Lower leg skin (tissue), 3 donors: ENCODE measurements around the gene CPB1.

Experiments
- POLR2A ChIP-seq, 2 donors: fragments of 450-650 bp; IDR thresholded peaks; one replicate each; pipeline ENCODE4 v1.6.1; 2016 to 2017; ENCODE audit warnings: antibody characterized with exemption in 2 of 2, mild to moderate bottlenecking in 1 of 2, moderate library complexity in 1 of 2
- TF ChIP-seq, protein P1 (sequence below), 3 donors: fragments of 450-650 bp; IDR thresholded peaks; one replicate each; pipeline ENCODE4 v1.5.1; 2016; ENCODE audit warnings: antibody characterized with exemption in 3 of 3, mild to moderate bottlenecking in 3 of 3, moderate library complexity in 2 of 3

DNA sequence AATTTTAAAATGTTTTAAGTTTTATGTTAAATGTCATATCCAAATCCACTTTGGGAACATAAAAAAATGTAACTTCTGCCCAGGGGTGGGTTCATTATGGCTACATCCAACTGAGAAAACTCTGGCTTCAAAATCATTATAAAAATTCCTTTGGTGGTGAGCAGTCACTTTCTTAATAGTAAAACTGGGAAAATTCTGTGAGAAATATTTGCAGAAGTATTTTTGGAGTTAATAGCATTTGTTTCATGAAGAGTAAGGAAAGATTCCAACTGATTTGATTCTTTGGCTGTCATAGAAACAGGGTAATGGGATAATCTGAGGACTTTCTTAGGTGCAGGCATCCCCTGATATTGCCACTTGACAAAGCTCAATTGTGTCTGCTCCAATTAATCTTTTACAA is 76.3 kb downstream of the CPB1 start:
- TF ChIP-seq POLR2A (IDR thresholded peaks at IDR 0.05), result no peak
- TF ChIP-seq, protein P1, sequence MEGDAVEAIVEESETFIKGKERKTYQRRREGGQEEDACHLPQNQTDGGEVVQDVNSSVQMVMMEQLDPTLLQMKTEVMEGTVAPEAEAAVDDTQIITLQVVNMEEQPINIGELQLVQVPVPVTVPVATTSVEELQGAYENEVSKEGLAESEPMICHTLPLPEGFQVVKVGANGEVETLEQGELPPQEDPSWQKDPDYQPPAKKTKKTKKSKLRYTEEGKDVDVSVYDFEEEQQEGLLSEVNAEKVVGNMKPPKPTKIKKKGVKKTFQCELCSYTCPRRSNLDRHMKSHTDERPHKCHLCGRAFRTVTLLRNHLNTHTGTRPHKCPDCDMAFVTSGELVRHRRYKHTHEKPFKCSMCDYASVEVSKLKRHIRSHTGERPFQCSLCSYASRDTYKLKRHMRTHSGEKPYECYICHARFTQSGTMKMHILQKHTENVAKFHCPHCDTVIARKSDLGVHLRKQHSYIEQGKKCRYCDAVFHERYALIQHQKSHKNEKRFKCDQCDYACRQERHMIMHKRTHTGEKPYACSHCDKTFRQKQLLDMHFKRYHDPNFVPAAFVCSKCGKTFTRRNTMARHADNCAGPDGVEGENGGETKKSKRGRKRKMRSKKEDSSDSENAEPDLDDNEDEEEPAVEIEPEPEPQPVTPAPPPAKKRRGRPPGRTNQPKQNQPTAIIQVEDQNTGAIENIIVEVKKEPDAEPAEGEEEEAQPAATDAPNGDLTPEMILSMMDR (IDR thresholded peaks at IDR 0.05), result no peak
